ENCODE measurements around the gene SORT1.
"Not testable (repeated sequence)": the region's sequence is repeated elsewhere in the genome, so short reads cannot be mapped to it uniquely, and the experiment has no call there.

The SORT1 gene

DNA sequence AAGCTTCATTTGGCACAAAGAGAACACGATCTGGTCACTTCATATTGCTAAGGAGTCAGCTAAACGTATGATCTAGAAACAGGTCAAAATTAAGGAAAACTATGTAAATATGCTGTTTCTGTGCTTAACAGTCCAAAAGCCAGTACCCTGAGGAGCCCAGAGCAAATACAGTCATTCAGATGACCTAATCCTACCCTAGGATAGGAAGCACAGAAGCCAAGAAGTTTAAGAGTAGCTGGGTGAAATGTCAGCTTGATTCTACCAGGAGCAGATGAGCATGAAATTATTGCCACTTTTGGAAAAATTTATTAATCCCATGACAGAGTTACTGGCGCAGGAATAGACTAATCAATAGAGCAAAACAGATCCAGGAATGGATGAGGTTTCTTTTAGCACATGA, 18.3 kb downstream of the SORT1 start:
- no peak for DNase-seq

DNA sequence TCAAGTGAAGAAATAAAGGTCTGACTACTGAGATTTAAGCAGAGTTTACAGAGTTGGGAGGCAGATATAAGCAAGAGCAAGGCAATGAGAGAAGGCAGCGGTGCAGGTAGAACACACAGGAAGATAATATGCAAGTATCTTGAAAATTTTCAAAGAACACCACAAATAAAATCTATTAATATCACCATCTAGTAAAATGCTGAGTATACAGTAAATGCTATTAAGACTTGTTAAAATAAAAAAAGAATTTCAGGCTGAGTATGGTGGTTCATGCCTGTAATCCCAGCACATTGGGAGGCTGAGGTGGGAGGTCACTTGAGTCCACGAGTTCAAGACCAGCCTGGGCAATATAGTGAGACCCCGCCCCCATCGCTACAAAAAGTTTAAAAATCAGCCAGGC, 20.0 kb downstream of the SORT1 start:
- no peak for DNase-seq

DNA sequence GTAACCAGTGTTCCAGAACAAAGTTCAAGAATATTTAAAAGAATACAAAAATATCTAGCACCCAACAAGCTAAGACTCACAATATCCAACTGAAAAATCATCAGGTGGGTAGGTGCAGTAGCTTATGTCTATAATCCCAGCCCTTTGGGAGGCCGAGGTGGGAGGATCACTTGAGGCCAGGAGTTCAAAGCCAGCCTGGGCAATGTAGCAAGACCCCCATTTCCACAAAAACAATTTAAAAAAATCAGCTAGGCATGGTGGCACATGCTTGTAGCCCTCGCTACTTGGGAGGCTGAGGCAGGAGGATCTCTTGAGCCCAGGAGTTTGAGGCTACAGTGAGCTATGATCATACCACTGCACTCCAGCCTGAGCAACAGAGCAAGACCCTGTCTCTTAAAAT, 24.0 kb downstream of the SORT1 start:
- not testable (repeated sequence) for DNase-seq

DNA sequence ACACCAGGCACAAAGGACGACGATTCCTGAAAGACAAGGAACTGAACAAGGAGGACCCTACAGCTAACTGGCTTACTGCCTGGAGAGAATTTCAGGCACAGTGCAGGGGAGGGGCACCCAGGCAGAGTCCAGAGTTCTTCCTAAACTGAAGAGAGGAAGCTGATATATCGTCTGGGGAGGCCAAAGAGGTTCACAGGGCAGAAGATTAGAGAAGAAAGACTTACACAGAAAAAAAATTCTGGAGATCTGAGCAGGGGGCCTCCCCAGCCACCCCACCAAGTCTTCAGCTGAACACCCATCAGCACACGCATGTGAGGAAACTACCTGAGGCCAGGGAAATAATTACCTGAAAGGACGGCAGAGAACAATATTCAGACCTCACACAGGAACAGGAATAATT, 24.6 kb downstream of the SORT1 start:
- peak; percentile 21 for DNase-seq

DNA sequence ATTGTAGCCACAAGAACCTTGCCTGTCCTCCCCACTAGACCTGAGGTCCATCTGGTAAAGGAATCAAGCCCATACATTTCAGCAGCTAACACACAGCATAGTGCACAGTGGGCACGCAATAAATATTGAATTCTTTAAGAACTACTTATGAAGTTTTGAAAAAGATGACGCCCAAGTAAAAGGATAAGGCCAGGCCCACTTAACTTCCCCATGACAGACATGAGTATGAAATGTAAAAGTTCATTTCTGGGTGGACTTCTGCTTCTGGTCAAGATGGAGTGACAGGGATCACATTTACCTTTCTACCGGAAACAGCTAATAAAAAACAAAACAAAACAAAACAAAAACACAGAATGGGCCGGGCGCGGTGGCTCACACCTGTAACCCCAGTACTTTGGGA, 25.4 kb downstream of the SORT1 start:
- DNase-seq, result no peak

DNA sequence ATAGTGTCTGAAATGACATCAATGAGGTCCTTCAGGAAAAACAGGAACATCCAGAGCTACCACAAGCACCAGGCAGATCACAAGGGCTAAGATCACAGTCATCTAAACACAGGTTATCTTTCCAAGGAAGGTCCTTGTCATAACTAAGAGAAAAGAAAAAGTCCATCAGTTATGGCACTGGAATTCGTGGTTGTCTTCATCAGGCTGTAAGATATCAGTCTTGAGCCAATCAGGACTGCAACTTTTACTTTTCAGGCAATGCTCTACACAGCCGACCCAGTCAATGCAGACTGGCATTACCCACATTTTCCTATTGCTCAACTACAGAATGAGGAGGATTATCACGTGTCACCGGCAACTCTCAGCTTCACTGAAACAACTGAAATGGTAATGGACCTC, 26.4 kb downstream of the SORT1 start:
- DNase-seq, result peak; percentile 64

DNA sequence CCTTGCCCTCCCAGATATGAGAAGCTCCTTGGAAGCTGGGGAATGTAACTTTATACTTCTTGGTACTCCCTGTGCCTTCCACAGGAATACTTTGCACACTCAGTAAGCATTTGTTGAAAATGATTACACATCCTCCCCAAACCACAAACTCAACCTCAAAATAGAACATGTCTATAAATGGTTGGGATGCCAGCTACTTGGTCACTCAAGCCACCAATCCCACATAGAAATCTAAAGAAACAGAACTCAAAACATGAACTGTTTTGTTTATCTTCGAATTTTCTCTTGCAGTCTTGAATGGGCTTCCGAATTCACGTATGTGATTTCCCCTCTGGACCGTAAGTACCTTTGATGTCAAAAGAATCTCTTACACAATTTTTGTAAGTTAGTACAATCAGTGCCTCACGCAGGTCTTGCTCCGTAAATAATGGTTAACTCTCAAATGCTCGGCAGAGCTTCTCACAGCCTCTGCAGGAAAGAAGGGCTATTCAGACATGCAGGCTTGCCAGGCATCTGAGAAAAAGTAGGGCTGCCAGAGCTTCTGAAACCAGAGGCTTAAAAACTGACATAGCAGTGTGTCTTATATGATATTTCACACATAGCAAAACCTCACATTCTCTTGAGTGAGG, 26.9 kb downstream of the SORT1 start:
- DNase-seq, result peak; percentile 86

DNA sequence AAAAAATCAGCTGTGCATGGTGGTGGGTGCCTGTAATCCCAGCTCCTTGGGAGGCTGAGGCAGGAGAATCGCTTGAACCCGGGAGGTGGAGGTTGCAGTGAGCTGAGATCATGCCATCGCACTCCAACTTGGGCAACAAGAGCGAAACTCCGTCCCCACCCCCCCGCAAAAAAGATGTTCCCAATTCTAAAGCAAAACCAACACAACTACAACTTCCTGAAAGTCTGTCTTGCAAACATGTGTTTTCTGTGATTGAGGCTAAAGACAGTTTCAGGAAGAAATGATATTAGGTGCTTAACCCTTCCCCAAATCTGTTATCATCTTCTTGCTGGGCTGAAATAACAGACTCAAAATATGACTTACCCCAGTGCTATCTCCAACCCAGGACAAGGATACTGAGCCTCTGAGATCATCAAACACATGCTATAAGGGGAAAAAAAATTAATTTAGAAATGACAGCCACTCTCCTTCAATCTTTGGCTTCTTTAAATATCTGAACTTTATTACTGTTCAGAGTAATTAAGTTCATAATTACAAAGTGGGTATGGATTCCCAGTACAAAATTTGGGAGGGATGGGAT, 28.5 kb downstream of the SORT1 start:
- peak; percentile 69 for DNase-seq

DNA sequence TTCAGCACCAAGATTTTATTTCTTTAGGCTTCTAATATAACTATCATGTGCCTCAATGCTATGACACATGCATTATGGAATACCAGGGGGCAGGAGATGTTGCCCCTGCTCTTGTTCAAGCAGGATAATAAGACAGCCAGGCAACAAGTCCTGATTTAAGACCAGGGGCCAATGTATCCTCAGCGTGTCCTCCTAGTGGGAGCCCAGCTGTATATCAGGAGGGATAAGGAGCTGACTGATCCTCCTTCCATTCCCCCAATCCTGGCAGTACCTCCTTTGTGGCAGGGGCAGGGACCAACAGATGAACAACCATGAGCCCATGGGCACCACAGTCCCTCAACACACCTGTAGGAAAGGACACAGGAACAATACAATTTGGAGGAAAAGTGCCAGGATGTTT, 29.3 kb downstream of the SORT1 start:
- no peak for DNase-seq

DNA sequence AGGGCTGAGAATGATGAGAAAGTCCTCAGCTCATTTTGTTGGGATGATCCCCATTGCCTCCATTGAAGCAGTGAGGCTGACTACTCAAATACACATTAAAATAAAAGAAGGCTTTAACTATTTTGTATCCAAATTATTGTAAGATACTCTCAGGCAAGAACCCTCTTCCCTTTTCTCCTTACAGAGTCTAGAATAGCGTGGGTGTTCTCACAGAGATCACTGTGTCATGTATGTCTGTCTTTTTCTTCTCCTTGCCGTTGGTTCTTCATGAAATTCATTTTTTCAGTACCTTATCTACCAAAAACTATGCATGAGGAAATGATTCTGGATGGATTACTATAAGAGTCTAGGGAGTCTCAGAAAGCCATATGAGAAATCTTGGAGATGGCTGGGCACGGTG, 30.1 kb downstream of the SORT1 start:
- no peak for DNase-seq

DNA sequence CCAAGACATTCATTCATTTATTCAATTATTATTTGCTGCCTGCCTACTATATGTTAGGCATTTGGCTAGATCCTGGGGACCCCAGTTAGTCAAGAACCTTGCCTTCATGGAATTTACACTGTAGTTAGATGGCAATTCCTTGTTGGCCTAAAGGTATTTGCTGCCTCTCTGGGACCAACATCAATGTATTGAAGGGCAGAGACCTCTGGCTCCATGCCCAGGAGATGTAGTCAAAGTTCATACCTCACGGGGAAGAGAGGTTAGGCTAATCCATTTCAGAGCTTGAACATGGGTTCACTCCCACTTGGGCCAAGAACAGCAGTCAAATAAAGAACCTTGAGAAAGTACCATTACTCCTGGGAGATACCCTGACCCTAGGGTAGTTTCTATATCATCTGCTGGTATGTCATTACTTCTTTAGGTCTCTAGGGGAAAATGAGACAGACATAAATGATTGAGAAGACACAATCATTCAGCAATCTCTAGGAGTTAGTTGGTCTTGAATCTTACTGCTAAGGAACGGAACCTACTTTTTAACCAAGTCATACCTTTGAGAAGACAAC, 32.0 kb downstream of the SORT1 start:
- DNase-seq, result no peak

DNA sequence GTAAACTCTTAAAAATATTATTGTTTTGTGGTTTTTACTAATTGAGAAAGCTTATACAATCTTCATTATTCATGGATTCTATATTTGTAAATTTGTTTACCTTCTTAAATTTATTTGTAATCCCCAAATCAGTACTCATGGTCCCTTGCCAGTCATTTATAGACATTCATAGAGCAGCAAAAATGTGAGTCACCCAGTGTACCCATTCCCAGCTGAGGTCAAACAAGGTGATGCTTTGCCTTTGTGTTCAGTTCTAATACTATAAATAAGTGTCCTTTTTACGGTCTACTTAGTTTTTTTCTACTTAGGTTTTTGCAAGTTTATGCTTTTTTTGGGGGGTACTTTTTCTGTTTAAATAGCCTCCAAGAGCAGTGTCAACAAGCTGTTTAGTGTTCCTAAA, 36.1 kb downstream of the SORT1 start:
- no peak for DNase-seq

DNA sequence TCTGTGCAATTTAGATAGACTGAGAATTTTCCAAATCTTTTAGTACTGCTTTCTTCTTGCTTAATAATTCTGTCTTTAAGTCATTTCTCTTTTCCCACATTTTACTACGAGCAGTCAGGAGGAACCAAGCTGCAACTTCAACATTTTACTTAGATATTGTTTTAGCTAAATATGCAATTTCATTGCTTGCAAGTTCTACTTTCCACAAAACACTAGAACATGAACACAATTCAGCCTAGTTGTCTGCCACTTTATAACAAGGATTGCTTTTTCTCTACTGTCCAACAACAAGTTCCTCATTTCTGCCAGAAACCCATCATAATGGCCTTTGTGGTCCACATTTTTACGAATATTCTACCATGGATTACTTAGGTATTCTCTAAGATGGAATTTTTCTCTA, 36.6 kb downstream of the SORT1 start:
- no peak for DNase-seq

DNA sequence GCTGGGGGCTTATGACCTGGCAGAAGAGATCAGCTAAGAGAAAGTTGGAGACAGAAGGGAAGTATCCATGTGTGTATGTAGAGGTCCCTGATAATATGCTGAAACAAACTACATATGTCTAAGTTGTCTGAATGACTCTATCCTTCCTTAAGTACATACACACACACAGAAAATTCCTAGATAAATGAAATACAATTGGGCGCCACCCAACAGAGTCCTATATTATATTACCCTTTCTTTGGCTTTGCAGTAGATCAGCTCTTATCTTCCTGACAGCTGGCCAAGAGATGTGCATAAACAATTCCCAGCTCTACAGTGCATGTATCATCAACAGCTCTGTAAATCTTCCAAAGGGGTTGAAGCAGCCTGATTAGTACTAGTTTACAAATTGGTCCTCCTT, 40.1 kb downstream of the SORT1 start:
- no peak for DNase-seq

DNA sequence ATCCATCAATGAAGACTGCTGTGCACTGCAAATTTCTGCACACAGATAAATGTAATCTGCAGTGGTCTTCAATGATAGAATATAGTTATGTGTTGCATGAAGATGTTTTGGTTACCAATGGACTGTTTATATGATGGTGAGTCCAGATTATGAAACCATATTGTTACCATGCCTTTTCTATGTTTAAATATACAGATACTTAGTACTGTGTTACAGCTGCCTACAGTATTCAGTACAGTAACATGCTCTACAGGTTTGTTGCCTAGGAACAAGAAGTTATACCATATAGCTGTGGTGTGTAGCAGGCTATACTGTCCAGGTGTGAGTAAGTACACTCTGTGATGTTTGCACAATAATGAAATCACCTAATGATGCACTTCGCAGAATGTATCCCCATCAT, 40.8 kb downstream of the SORT1 start:
- DNase-seq, result no peak

DNA sequence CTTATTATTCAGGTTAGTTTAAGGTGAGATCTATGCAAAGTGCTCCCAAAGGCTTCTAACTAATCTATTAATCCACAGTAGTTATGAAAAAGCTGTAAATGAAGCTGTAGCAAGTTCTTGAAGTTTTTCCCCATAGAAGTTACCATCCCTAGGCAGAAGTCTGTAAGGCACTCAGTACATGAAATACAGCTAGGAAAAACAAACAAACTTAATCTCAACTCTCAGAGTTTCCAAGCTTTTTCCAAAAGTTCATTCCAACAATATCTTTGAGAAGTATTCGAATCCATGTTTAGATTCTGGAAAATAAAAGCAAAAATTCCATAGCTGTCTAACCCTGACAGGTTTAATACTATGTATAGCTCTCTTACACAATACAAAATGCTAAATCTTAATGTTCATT, 41.2 kb downstream of the SORT1 start:
- DNase-seq, result no peak

DNA sequence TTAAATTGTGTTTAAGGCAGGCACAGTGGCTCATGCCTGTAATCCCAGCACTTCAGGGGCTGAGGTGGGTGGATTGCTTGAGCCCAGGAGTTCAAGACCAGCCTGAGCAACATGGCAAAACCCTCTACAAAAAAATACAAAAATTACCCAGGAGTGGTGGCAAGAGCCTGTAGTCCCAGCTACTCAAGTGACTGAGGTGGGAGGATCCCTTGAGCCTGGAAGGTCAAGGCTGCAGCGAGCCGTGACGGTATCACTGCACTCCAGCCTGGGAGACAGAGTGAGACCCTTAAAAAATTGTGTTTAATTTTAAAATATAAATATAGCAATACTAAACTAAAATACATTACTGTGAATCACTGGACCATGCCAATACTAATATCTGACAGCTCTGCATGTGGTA, 42.8 kb downstream of the SORT1 start:
- no peak for DNase-seq

DNA sequence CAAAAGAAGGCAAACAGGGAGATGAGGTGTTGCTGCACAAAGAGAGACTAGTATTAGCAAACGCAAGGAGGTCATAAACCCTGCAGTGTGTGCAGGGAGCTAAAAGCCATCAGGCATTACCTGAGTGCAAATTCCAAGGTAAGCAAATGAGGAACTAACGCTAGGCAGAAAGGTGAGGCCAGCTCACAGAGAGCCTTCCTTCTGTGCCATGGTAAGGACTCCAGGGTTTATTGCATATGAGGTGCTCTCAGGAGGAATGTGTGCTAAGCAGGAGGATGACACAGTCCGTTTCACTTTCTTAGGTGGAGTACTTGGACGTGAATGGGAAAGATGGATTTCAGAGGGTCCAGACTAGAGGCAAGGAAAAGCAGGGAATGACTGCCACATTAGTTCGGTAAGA, 46.3 kb downstream of the SORT1 start:
- DNase-seq, result no peak

DNA sequence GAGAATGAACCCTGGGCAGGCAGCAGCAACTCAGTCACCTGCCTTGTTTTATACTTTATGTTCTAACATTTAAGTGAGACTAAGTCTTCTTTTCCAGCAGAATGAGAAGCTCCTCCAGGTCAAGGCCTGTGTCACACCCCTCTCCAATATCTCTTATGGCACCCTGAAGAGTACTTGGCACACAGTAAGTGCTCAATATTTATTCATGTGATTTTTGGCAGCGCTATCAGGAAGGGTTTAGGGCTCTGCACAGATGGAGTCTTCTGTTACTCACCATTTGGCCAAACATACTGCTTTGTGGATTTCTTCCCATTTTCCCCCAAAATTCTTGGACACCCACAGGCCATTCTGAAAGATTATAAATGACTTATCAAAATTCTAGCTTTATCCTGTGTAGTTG, 47.1 kb downstream of the SORT1 start:
- no peak for DNase-seq

DNA sequence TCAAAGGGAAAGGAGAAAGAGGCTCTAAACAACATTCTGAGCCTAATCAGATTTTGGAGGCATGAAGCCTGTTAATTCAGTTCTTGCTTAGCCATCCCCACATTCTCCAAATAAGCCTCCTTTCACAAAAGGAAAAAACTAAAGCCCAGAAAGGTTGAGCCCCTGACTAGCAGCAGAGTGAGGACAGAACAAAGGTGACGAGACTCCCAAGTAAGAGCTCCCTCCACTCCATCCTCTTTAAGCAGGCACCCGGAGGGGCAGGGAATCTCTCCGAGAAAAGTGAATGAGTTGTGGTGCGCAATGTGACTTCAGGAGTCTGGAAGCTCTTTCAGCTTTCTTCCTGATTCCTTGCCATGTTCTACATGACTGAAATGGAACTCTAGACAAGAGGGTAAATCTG, 47.5 kb downstream of the SORT1 start:
- no peak for DNase-seq

DNA sequence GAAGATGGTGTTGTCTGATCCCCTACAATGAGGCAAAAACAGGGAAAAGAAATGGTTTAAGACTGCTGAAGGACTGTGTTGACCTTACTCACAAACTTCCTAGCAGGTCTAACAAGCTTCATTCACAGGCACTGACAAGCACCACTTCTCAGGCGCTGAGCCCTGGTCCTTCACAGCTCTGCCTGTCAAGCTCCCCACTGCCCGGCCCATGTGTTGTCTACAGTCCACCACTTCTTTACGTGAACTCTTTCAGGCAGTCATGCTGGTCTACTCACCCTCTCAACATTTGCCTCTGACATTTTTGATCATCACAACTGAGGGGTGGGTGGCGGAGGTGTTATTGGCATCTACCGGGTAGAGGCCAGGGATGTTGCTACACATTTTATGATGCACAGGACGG, 50.2 kb downstream of the SORT1 start:
- no peak for DNase-seq

DNA sequence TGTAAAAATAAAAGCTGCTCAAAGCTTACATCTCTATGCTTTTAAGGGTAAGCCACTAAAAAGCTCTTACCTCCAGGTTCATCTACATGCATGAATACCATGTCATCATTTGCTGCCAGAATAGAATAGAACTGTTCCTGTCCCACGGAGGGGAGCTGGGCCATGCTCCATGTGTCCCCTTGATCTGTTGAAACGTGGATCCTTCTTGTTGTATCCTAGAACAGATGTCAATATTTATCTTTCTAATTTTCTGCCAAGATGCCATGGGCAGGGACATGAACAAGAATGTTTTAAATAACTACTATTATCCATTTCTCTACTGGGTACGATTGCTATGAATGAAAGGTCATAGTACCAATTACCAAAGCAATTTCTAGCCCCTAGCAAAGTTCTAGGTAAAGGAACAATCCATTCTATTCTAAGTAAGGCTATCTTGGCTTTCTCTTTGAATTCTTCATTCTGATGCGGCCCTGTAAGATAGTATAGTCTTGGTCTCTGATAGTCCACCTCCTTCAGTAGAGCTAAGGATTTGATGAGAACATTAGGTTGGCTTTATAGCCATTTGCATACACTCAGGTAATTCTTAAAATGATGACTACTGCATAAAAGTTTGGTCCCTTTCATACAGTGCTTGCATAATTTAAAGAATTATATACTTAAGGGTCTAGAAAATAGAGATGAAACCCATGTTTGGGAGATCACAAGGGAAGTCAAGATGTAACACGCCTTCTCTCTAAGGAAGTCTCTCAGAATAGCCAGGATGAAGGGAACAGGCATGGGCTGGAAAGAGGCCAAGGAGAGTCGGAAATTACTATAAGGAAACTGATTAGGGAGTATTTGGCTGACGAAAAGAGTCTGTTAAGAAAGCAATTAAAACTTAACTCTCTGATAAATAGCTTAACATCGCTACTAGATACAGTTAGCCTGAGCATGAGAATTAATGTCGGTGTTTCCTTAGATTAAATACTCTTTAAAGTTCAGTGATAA, 55.5 kb downstream of the SORT1 start:
- no peak for DNase-seq

DNA sequence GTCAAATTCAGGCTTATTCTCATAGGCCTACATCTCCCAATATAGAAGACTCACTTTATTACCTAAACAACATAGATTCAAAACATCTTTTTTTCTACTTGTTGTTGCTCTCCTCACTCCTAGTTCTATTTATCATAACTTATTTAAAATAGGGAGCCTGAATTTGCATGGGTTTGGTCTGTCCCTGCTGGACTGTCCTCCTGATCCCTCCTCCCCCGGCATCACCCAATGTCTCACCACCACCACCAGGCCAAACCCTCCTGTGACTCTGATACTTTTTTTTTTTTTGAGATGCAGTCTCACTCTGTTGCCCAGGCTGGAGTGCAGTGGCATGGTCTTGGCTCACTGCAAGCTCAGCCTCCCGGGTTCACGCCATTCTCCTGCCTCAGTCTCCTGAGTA, 59.1 kb downstream of the SORT1 start:
- no peak for DNase-seq

DNA sequence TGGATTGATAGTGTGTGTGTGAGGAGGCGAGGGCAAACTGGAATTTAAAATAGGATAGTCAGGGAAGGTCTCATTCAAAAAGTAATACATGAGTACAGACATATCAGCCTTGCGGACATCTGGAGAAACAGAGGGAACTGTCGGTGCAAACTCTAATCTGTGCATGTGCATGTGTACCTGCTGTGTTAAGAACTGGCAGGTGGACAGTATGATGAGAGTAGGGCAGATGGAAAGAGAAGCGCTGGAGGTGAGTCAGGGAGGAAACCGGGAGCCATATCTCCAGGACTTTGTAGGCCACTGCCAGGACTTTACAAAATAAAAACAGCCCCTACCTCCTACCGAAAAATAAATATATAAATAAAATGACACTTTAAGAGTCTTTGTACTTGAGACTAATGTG, 59.6 kb downstream of the SORT1 start:
- DNase-seq, result no peak

All from OCI-M1 (cell line).